ENCODE measurements around the gene NRL. TPM values are rescaled to one million over a fixed set of nuclear protein-coding genes. Genes with fewer than 3 reads are reported as not detected.

Gene NRL
- total RNA-seq, 1 experiment from 2014 or later, result 1.3 TPM

GRCh38 chr14:24057271-24057670 lies 57.5 kb downstream of the NRL start (continued):
- TF ChIP-seq, protein P1, sequence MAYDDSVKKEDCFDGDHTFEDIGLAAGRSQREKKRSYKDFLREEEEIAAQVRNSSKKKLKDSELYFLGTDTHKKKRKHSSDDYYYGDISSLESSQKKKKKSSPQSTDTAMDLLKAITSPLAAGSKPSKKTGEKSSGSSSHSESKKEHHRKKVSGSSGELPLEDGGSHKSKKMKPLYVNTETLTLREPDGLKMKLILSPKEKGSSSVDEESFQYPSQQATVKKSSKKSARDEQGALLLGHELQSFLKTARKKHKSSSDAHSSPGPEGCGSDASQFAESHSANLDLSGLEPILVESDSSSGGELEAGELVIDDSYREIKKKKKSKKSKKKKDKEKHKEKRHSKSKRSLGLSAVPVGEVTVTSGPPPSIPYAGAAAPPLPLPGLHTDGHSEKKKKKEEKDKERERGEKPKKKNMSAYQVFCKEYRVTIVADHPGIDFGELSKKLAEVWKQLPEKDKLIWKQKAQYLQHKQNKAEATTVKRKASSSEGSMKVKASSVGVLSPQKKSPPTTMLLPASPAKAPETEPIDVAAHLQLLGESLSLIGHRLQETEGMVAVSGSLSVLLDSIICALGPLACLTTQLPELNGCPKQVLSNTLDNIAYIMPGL (CRISPR knock-in tag; IDR thresholded peaks at IDR 0.05), result no peak
- TF ChIP-seq TEAD4 (CRISPR knock-in tag; IDR thresholded peaks at IDR 0.05), result no peak

DNA sequence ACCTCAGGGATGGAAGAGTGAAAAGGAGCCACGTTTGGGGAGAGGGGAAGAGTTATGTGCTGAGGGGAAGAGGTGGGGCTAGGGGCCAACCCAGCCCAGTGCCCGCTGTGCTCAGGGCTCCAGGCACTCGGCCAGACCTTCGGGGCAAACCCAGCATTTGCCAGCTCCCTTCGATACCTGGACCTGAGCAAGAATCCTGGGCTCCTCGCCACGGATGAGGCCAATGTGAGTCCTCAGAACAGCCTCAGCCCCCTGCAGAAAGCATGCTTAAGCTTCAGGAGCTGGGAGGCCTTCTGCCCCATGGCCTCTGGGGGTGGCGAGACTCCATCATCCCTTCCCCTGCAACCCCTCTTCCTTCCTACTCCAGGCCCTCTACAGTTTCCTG lies 58.0 kb downstream of the NRL start:
- CTCF ChIA-PET, result interaction anchor here (0.8 to 4.9 kb wide), 9 partner anchors 11 to 215 kb away, joined by 3 to 320 read pairs (median 19); partner anchors contain the start of genes DCAF11, IRF9, NRL and PCK2
- DNase-seq (ENCODE audit: low spot score) (no peak), ATAC-seq (no peak)
- TF ChIP-seq ERG (CRISPR knock-in tag; IDR thresholded peaks at IDR 0.05) (no peak), HMGA2 (CRISPR knock-in tag; IDR thresholded peaks at IDR 0.05) (no peak), ZNF396 (CRISPR knock-in tag; IDR thresholded peaks at IDR 0.05; ENCODE audit: borderline replicate concordance) (no peak), ZNF138 (CRISPR knock-in tag; conservative IDR thresholded peaks at IDR 0.05) (no peak), CREM (CRISPR knock-in tag; IDR thresholded peaks at IDR 0.05) (no peak), GRHL2 (CRISPR knock-in tag; IDR thresholded peaks at IDR 0.05; ENCODE audit: insufficient replicate concordance, severe bottlenecking) (no peak)
- TF ChIP-seq, protein P2, sequence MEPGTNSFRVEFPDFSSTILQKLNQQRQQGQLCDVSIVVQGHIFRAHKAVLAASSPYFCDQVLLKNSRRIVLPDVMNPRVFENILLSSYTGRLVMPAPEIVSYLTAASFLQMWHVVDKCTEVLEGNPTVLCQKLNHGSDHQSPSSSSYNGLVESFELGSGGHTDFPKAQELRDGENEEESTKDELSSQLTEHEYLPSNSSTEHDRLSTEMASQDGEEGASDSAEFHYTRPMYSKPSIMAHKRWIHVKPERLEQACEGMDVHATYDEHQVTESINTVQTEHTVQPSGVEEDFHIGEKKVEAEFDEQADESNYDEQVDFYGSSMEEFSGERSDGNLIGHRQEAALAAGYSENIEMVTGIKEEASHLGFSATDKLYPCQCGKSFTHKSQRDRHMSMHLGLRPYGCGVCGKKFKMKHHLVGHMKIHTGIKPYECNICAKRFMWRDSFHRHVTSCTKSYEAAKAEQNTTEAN (CRISPR knock-in tag; IDR thresholded peaks at IDR 0.05), result no peak
- Mint-ChIP-seq H3K9me3 (no peaks in the 10 kb centered on the region), H3K36me3 (no peaks in the 10 kb centered on the region), H3K27ac (no peak overlapping the region), H3K4me3 (no peak overlapping the region), H3K4me1 (peaks cover 13% of the 10 kb centered on the region), H3K27me3 (ENCODE audit: low read depth) (no peaks in the 10 kb centered on the region)
- POLR2A ChIA-PET, result interaction anchor here (3.6 kb wide), 1 partner anchor 37 kb away, joined by 38 read pairs; the partner anchor contains the start of gene PCK2

DNA sequence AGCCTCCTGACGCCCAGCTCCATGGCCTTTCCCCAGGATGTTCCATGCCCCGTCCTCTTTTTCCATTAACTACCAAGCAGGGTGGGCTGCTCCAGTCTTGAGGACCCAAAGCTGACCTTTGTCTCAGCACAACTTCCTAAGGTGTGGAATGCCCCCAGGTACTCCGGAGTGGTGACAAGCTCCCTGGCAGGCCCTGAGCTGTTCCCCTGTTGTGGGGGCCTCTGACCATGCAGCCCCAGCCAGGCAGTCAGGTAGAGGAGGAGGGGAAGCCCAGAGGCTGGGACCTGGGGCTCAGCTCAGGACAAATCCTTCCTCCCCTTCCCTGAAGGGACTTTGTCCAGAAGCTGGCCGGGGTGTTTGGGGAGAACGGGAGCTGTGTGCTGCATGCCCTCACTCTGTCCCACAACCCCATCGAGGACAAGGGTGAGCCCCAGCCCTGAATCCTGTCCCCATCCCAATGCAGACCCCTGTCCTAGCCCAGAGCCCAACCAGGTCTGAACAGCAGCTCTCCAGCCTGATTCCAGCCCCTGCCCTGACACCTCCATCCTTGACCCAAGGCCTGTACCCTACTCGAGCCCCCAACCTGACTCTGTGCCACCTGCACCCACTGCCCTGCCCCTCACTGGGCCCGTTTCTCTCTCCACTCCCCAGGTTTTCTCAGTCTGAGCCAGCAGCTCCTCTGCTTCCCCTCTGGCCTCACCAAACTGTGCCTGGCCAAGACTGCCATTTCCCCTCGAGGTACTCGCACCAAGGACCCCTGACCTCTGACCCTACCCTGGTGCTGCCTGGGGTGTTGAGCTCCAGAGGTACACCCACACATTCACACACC lies 58.6 kb downstream of the NRL start:
- POLR2A ChIA-PET, result interaction anchor here (1.0 to 3.6 kb wide), 2 partner anchors 37 kb away, joined by 3 to 38 read pairs; partner anchors contain the start of gene PCK2
- Mint-ChIP-seq H3K4me1 (peaks cover 15% of the 10 kb centered on the region), H3K27me3 (ENCODE audit: low read depth) (no peaks in the 10 kb centered on the region; the same call in 1 of the 2 replicates), H3K27ac (no peak overlapping the region), H3K9me3 (no peaks in the 10 kb centered on the region), H3K4me3 (no peak overlapping the region), H3K36me3 (no peaks in the 10 kb centered on the region)
- CTCF ChIA-PET, result interaction anchor here (0.7 to 4.9 kb wide), 8 partner anchors 24 to 186 kb away, joined by 3 to 320 read pairs (median 36); partner anchors contain the start of genes DCAF11, IRF9, NRL and PCK2
- DNase-seq (ENCODE audit: low spot score), result no peak
- ATAC-seq, result no peak
- TF ChIP-seq NFYB (CRISPR knock-in tag; conservative IDR thresholded peaks at IDR 0.05; ENCODE audit: low read depth), result no peak
- TF ChIP-seq, protein P3, sequence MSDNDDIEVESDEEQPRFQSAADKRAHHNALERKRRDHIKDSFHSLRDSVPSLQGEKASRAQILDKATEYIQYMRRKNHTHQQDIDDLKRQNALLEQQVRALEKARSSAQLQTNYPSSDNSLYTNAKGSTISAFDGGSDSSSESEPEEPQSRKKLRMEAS (CRISPR knock-in tag; IDR thresholded peaks at IDR 0.05), result no peak
- no peak for TF ChIP-seq JAZF1 (CRISPR knock-in tag; IDR thresholded peaks at IDR 0.05)
- TF ChIP-seq, protein P4, sequence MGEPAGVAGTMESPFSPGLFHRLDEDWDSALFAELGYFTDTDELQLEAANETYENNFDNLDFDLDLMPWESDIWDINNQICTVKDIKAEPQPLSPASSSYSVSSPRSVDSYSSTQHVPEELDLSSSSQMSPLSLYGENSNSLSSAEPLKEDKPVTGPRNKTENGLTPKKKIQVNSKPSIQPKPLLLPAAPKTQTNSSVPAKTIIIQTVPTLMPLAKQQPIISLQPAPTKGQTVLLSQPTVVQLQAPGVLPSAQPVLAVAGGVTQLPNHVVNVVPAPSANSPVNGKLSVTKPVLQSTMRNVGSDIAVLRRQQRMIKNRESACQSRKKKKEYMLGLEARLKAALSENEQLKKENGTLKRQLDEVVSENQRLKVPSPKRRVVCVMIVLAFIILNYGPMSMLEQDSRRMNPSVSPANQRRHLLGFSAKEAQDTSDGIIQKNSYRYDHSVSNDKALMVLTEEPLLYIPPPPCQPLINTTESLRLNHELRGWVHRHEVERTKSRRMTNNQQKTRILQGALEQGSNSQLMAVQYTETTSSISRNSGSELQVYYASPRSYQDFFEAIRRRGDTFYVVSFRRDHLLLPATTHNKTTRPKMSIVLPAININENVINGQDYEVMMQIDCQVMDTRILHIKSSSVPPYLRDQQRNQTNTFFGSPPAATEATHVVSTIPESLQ (CRISPR knock-in tag; IDR thresholded peaks at IDR 0.05), result no peak
- TF ChIP-seq ELF4 (CRISPR knock-in tag; IDR thresholded peaks at IDR 0.05; ENCODE audit: low read depth), result no peak
- TF ChIP-seq, protein P5, sequence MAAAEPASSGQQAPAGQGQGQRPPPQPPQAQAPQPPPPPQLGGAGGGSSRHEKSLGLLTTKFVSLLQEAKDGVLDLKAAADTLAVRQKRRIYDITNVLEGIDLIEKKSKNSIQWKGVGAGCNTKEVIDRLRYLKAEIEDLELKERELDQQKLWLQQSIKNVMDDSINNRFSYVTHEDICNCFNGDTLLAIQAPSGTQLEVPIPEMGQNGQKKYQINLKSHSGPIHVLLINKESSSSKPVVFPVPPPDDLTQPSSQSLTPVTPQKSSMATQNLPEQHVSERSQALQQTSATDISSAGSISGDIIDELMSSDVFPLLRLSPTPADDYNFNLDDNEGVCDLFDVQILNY (CRISPR knock-in tag; IDR thresholded peaks at IDR 0.05), result no peak
- no peak for TF ChIP-seq GTF2I (CRISPR knock-in tag; conservative IDR thresholded peaks at IDR 0.05)
- TF ChIP-seq USF1 (CRISPR knock-in tag; IDR thresholded peaks at IDR 0.05), result no peak
- no peak for TF ChIP-seq AFF4 (CRISPR knock-in tag; IDR thresholded peaks at IDR 0.05; ENCODE audit: borderline replicate concordance)
